WTC11 (cell line): ENCODE results near the gene ADAM11. TPM values are rescaled to one million over a fixed set of nuclear protein-coding genes. Genes with fewer than 3 reads are reported as not detected.
A peak's percentile ranks its signal among the peaks of the same experiment; 100 is the strongest.

Experiments used
- ATAC-seq: fragments of 200-7000 bp; cut with Tn5 transposase; 2 replicates; pipeline ENCODE4 v1.10.0; 2021; ENCODE audit warnings: mild to moderate bottlenecking, moderate library complexity
- CTCF ChIA-PET: fragments of 300-600 bp; sonication (Branson Sonifier 250); formaldehyde crosslinking; loops from one replicate; lab custom pipeline; 2021; ENCODE audit warnings: antibody characterized with exemption; lab: Charles Lee
- POLR2A ChIA-PET: fragments of 350-600 bp; sonication (Branson Sonifier 250); formaldehyde crosslinking; loops from one replicate; lab custom pipeline; 2021; ENCODE audit warnings: antibody characterized with exemption; lab: Charles Lee
- DNase-seq: peaks from one replicate; pipeline ENCODE4 v3.0.0; 2021; ENCODE audit warnings: low spot score
- H3K27ac Mint-ChIP-seq: 2 replicates; pipeline ENCODE4 v1.8.0; 2021; ENCODE audit warnings: mixed read lengths
- H3K27me3 Mint-ChIP-seq: 2 replicates; pipeline ENCODE4 v1.8.0; 2021; ENCODE audit warnings: low read depth, mild to moderate bottlenecking, moderate library complexity, mixed read lengths
- H3K36me3 Mint-ChIP-seq: 2 replicates; pipeline ENCODE4 v1.8.0; 2021; ENCODE audit warnings: mixed read lengths
- H3K4me1 Mint-ChIP-seq: 2 replicates; pipeline ENCODE4 v1.8.0; 2022; ENCODE audit warnings: mixed read lengths
- H3K4me3 Mint-ChIP-seq: 2 replicates; pipeline ENCODE4 v1.8.0; 2021; ENCODE audit warnings: mild to moderate bottlenecking, moderate library complexity, mixed read lengths
- H3K9me3 Mint-ChIP-seq: 2 replicates; pipeline ENCODE4 v1.8.0; 2021; ENCODE audit warnings: mixed read lengths
- CREM ChIP-seq: sonication (generic); formaldehyde crosslinking; IDR thresholded peaks from 2 replicates; pipeline ENCODE4 v1.8.1; 2022; ENCODE audit warnings: mild to moderate bottlenecking, missing genetic modification reagents, moderate library complexity
- GRHL2 ChIP-seq: fragments of 250-450 bp; sonication (Bioruptor Pico); IDR thresholded peaks from 2 replicates; pipeline ENCODE4 v1.8.0; 2022; ENCODE audit warnings: mild to moderate bottlenecking, moderate library complexity; ENCODE audit not compliant: insufficient replicate concordance, severe bottlenecking
- NFYB ChIP-seq: sonication (generic); formaldehyde crosslinking; conservative IDR thresholded peaks from 2 replicates; pipeline ENCODE4 v1.8.0; 2022; ENCODE audit warnings: low read depth, missing genetic modification reagents
- OVOL2 ChIP-seq: fragments of 250-450 bp; sonication (Bioruptor Pico); IDR thresholded peaks from 2 replicates; pipeline ENCODE4 v1.9.0; 2021; ENCODE audit warnings: mild to moderate bottlenecking, borderline replicate concordance
- RELA ChIP-seq: sonication (generic); formaldehyde crosslinking; IDR thresholded peaks from 2 replicates; pipeline ENCODE4 v1.8.1; 2022; ENCODE audit warnings: missing genetic modification reagents, mild to moderate bottlenecking, borderline replicate concordance
- SP1 ChIP-seq: sonication (generic); formaldehyde crosslinking; conservative IDR thresholded peaks from 2 replicates; pipeline ENCODE4 v1.8.1; 2022; ENCODE audit warnings: missing genetic modification reagents
- TEAD4 ChIP-seq: sonication (generic); formaldehyde crosslinking; IDR thresholded peaks from 2 replicates; pipeline ENCODE4 v1.8.0; 2022; ENCODE audit warnings: mild to moderate bottlenecking, missing genetic modification reagents
- ZBTB21 ChIP-seq: sonication (generic); formaldehyde crosslinking; IDR thresholded peaks from 2 replicates; pipeline ENCODE4 v1.8.1; 2023; ENCODE audit warnings: mild to moderate bottlenecking, missing genetic modification reagents, borderline replicate concordance
- ZNF138 ChIP-seq: sonication (generic); formaldehyde crosslinking; conservative IDR thresholded peaks from 2 replicates; pipeline ENCODE4 v1.8.1; 2022; ENCODE audit warnings: mild to moderate bottlenecking, moderate library complexity, missing genetic modification reagents
- ZNF317 ChIP-seq: sonication (generic); formaldehyde crosslinking; IDR thresholded peaks from 2 replicates; pipeline ENCODE4 v1.8.1; 2023; ENCODE audit warnings: low read depth, mild to moderate bottlenecking, moderate library complexity, missing genetic modification reagents, borderline replicate concordance
- ZNF396 ChIP-seq: fragments of 250-450 bp; sonication (Bioruptor Pico); IDR thresholded peaks from 2 replicates; pipeline ENCODE4 v1.8.0; 2021; ENCODE audit warnings: mild to moderate bottlenecking, moderate library complexity, borderline replicate concordance
- ZNF671 ChIP-seq: fragments of 250-450 bp; sonication (Bioruptor Pico); IDR thresholded peaks from 2 replicates; pipeline ENCODE4 v1.8.0; 2021; ENCODE audit warnings: mild to moderate bottlenecking
- total RNA-seq: library from RNA; stranded (reverse); gene quantifications from 3 replicates; pipeline ENCODE4 v1.2.3, GENCODE V29; 2021
- TF ChIP-seq, protein P1 (sequence below): fragments of 250-450 bp; sonication (Bioruptor Pico); IDR thresholded peaks from 2 replicates; pipeline ENCODE4 v1.9.0; 2021; ENCODE audit warnings: mild to moderate bottlenecking, borderline replicate concordance
- TF ChIP-seq, protein P2 (sequence below): fragments of 250-450 bp; sonication (Bioruptor Pico); conservative IDR thresholded peaks from 2 replicates; pipeline ENCODE4 v1.9.0; 2021; ENCODE audit warnings: mild to moderate bottlenecking
- TF ChIP-seq, protein P3 (sequence below): fragments of 200-600 bp; IDR thresholded peaks from 2 replicates; pipeline ENCODE4 v1.8.0; 2022; ENCODE audit warnings: antibody characterized with exemption
- TF ChIP-seq, protein P4 (sequence below): fragments of 250-450 bp; sonication (Bioruptor Pico); IDR thresholded peaks from 2 replicates; pipeline ENCODE4 v1.9.0; 2021; ENCODE audit warnings: mild to moderate bottlenecking

Gene ADAM11
- total RNA-seq, 1 experiment from 2014 or later: 3.0 TPM

DNA sequence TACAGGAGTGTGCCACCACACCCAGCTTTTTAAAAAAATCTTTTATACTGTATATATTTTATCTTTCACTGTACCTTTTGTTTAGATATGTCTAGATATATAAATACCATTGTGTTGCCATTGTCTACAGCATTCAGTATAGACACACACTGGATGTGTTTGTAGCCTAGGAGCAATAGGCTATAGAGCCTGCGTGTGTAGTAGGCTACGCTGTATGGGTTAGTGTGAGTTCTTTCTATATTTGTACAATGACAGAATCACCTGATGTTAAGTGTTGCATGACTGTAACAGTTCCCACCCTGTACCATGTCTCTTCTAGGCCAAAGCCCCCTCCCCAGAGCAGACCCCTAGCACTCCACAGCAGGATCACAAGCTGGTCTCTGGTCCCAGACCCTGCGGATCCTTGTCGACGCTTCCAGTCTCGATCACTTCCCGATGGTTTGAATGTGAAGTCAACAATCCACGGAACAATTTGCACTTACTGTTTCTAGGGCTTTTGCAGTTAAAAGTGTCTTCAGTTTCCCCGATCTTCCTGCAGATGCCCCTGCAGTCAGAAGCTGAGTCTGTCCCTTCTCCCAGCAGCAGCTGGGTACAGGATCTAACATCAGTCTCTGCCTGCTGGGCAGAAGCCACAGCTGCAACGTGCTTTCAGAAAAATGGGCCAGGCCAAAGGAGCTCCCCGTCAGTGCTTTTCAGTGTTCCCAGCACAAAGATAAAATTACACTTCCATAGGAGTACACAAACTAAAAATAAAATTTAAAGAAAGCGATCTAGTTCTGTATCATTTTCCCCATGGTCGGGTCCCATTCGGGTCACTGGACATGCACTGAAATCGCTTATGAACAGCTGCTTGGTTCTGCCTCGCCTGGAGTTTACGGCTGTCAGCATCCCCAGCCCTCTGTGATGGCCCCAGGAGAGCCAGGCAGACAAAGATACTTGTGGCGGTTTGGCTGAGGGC is 35.4 kb downstream of the ADAM11 start (continued):
- TF ChIP-seq, protein P1, sequence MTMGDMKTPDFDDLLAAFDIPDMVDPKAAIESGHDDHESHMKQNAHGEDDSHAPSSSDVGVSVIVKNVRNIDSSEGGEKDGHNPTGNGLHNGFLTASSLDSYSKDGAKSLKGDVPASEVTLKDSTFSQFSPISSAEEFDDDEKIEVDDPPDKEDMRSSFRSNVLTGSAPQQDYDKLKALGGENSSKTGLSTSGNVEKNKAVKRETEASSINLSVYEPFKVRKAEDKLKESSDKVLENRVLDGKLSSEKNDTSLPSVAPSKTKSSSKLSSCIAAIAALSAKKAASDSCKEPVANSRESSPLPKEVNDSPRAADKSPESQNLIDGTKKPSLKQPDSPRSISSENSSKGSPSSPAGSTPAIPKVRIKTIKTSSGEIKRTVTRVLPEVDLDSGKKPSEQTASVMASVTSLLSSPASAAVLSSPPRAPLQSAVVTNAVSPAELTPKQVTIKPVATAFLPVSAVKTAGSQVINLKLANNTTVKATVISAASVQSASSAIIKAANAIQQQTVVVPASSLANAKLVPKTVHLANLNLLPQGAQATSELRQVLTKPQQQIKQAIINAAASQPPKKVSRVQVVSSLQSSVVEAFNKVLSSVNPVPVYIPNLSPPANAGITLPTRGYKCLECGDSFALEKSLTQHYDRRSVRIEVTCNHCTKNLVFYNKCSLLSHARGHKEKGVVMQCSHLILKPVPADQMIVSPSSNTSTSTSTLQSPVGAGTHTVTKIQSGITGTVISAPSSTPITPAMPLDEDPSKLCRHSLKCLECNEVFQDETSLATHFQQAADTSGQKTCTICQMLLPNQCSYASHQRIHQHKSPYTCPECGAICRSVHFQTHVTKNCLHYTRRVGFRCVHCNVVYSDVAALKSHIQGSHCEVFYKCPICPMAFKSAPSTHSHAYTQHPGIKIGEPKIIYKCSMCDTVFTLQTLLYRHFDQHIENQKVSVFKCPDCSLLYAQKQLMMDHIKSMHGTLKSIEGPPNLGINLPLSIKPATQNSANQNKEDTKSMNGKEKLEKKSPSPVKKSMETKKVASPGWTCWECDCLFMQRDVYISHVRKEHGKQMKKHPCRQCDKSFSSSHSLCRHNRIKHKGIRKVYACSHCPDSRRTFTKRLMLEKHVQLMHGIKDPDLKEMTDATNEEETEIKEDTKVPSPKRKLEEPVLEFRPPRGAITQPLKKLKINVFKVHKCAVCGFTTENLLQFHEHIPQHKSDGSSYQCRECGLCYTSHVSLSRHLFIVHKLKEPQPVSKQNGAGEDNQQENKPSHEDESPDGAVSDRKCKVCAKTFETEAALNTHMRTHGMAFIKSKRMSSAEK (CRISPR knock-in tag): no peak

DNA sequence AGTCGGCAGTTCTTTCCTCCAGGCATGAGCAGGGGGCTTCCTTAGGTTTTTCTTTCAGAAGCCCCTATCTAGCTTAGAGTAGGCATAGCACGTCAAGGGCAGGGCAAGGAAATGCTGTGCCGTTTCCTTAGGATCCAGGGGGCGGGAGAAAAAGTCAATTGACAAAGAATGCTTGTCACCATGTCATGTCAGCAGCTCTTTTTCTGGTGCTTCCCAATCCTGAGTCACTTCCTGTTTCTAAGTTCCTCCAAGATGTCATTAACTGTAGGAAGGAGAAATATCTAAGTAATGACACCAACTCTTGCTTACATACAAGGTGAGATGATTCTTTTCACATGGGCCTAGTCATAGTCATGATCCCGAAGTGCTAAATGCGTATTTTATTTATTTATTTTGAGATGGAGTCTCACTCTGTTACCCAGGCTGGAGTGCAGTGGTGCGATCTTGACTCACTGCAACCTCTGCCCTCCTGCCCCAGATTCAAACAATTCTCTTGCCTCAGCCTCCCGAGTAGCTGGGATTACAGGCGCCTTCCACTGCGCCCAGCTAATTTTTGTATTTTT is 36.1 kb downstream of the ADAM11 start:
- H3K9me3 Mint-ChIP-seq: no peaks in the 10 kb centered on the region
- ChIA-PET CTCF (interaction anchor here (0.6 to 1.4 kb wide), 3 partner anchors 16 to 83 kb away, joined by 3 to 11 read pairs (median 6); no protein-coding TSS in a partner anchor), POLR2A (interaction anchor here (0.6 kb wide), 1 partner anchor 101 kb away, joined by 3 read pairs; no protein-coding TSS in a partner anchor)
- peaks cover 3% of the 10 kb centered on the region; the same call in 1 of the 2 replicates for H3K36me3 Mint-ChIP-seq
- H3K4me3 Mint-ChIP-seq: no peak overlapping the region
- DNase-seq (no peak), ATAC-seq (no peak; the same call in 1 of the 2 replicates)
- H3K4me1 Mint-ChIP-seq: peaks cover 22% of the 10 kb centered on the region
- peak overlapping the region; percentile 70 for H3K27ac Mint-ChIP-seq
- no peaks in the 10 kb centered on the region for H3K27me3 Mint-ChIP-seq
- TF ChIP-seq ZNF396 (CRISPR knock-in tag) (no peak), ZNF138 (CRISPR knock-in tag) (no peak), ZBTB21 (no peak)

DNA sequence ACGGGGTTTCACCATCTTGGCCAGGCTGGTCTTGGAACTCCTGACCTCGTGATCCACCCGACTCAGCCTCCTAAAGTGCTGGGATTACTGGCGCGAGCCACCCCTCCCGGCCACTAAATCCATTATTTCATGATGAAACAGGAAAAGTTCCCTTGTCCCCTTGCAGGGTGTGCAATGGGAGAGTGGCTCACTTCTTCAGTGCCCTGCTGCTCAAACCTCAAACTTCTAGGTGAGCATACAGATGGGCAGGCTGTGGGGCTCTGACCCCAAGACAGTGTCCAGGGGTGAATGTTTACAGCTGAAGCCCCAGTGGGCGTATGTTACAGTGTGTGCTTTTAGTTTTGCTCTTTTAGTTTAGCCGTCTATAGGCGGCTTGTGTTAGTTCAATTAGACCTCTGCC is 36.6 kb downstream of the ADAM11 start:
- ATAC-seq (no peak), DNase-seq (no peak)
- H3K4me3 Mint-ChIP-seq: no peak overlapping the region
- TF ChIP-seq ZNF138 (CRISPR knock-in tag) (no peak), NFYB (CRISPR knock-in tag) (no peak), ZNF317 (CRISPR knock-in tag) (no peak), TEAD4 (no peak), RELA (CRISPR knock-in tag) (no peak), SP1 (CRISPR knock-in tag) (no peak), ZNF671 (no peak), GRHL2 (no peak), CREM (CRISPR knock-in tag) (no peak), OVOL2 (CRISPR knock-in tag) (no peak)
- TF ChIP-seq, protein P2, sequence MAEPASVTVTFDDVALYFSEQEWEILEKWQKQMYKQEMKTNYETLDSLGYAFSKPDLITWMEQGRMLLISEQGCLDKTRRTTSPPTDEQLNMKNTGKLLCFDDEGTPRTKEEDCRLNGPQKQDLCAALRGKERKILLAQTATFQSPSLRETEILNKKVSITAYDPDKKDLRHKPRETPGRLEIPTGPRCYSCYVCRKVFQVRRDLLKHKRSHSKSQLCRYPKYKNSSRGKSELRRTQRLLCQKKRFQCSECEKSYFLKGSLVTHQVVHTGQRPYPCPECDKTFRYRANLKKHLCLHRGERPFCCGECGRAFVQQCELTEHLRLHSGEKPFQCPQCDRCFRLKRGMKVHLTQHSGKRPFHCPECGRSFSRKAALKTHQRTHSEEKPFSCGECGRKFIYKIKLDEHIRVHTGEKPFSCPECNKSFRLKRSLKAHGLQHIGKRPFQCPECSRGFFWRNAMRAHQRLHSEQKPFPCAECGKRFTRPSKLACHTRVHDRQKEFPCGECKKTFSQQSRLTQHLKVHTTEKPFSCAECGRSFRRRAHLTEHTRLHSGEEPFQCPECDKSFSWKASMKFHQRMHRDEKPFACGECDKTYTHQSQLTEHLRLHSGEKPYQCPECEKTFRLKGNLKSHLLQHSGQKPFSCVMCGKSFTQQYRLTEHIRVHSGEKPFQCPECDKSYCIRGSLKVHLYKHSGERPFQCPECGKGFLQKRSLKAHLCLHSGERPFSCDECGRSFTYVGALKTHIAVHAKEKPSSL (CRISPR knock-in tag): no peak
- TF ChIP-seq, protein P3, sequence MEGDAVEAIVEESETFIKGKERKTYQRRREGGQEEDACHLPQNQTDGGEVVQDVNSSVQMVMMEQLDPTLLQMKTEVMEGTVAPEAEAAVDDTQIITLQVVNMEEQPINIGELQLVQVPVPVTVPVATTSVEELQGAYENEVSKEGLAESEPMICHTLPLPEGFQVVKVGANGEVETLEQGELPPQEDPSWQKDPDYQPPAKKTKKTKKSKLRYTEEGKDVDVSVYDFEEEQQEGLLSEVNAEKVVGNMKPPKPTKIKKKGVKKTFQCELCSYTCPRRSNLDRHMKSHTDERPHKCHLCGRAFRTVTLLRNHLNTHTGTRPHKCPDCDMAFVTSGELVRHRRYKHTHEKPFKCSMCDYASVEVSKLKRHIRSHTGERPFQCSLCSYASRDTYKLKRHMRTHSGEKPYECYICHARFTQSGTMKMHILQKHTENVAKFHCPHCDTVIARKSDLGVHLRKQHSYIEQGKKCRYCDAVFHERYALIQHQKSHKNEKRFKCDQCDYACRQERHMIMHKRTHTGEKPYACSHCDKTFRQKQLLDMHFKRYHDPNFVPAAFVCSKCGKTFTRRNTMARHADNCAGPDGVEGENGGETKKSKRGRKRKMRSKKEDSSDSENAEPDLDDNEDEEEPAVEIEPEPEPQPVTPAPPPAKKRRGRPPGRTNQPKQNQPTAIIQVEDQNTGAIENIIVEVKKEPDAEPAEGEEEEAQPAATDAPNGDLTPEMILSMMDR: no peak
- TF ChIP-seq, protein P4, sequence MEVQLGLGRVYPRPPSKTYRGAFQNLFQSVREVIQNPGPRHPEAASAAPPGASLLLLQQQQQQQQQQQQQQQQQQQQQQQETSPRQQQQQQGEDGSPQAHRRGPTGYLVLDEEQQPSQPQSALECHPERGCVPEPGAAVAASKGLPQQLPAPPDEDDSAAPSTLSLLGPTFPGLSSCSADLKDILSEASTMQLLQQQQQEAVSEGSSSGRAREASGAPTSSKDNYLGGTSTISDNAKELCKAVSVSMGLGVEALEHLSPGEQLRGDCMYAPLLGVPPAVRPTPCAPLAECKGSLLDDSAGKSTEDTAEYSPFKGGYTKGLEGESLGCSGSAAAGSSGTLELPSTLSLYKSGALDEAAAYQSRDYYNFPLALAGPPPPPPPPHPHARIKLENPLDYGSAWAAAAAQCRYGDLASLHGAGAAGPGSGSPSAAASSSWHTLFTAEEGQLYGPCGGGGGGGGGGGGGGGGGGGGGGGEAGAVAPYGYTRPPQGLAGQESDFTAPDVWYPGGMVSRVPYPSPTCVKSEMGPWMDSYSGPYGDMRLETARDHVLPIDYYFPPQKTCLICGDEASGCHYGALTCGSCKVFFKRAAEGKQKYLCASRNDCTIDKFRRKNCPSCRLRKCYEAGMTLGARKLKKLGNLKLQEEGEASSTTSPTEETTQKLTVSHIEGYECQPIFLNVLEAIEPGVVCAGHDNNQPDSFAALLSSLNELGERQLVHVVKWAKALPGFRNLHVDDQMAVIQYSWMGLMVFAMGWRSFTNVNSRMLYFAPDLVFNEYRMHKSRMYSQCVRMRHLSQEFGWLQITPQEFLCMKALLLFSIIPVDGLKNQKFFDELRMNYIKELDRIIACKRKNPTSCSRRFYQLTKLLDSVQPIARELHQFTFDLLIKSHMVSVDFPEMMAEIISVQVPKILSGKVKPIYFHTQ (CRISPR knock-in tag): no peak
- TF ChIP-seq, all 79 proteins: peak for 0
- Mint-ChIP-seq H3K4me1 (peaks cover 22% of the 10 kb centered on the region), H3K27ac (peak overlapping the region; percentile 70), H3K9me3 (no peaks in the 10 kb centered on the region), H3K27me3 (no peaks in the 10 kb centered on the region), H3K36me3 (peaks cover 5% of the 10 kb centered on the region; the same call in 1 of the 2 replicates)
- CTCF ChIA-PET: interaction anchor here (1.4 kb wide), 1 partner anchor 16 kb away, joined by 11 read pairs; no protein-coding TSS in a partner anchor
- POLR2A ChIA-PET: interaction anchor here (0.6 kb wide), 1 partner anchor 101 kb away, joined by 3 read pairs; no protein-coding TSS in a partner anchor
